ENCODE data around the gene SFXN3.

DNA sequence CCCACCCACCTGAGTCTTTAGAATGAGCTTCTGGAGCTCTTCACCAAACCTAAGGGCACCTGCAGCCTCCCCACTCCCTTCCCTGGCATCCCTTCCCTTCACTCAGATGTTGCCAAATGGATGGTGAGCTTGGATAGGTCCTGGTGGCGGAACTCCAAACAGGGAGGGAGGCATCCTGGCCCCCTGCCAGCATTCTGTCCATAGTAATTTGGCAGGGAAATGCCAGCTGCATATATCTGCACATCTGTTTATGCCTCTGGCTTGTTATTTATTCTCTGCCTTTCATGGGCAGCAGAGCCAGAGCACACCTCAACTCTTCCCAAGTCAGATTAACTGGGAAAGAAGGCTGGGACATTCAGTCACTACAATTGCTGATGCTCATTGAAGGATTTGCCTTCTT is 48.8 kb downstream of the SFXN3 start:
- TF ChIP-seq, protein P1, sequence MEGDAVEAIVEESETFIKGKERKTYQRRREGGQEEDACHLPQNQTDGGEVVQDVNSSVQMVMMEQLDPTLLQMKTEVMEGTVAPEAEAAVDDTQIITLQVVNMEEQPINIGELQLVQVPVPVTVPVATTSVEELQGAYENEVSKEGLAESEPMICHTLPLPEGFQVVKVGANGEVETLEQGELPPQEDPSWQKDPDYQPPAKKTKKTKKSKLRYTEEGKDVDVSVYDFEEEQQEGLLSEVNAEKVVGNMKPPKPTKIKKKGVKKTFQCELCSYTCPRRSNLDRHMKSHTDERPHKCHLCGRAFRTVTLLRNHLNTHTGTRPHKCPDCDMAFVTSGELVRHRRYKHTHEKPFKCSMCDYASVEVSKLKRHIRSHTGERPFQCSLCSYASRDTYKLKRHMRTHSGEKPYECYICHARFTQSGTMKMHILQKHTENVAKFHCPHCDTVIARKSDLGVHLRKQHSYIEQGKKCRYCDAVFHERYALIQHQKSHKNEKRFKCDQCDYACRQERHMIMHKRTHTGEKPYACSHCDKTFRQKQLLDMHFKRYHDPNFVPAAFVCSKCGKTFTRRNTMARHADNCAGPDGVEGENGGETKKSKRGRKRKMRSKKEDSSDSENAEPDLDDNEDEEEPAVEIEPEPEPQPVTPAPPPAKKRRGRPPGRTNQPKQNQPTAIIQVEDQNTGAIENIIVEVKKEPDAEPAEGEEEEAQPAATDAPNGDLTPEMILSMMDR (IDR thresholded peaks at IDR 0.05; ENCODE audit: low read length): no peak
- no peak for TF ChIP-seq EZH2 (optimal IDR thresholded peaks at IDR 0.05; ENCODE audit: low read depth, low read length)
